GM10248 (cell line): Measurements from ENCODE around the gene CST6.

Experiments used
- CTCF ChIA-PET: fragments of 300-600 bp; sonication (Branson Sonifier 250); formaldehyde crosslinking; extraction: SDS; loops from one replicate; lab custom pipeline; 2021; ENCODE audit warnings: antibody characterized with exemption; lab: Yijun Ruan, JAX
- POLR2A ChIA-PET: fragments of 350-650 bp; sonication (Branson Sonifier 250); formaldehyde crosslinking; extraction: SDS; loops from one replicate; lab custom pipeline; 2020; ENCODE audit warnings: antibody characterized with exemption; lab: Yijun Ruan, JAX
- DNase-seq: peaks from one replicate; pipeline ENCODE4 v3.0.0; 2012; ENCODE audit errors: extremely low spot score
- TF ChIP-seq, protein P1 (sequence below): IDR thresholded peaks from 2 replicates; pipeline ENCODE4 v1.5.1; 2012; ENCODE audit warnings: mild to moderate bottlenecking, low read depth; ENCODE audit errors: extremely low read depth, missing control alignments, control extremely low read depth

Gene CST6

DNA sequence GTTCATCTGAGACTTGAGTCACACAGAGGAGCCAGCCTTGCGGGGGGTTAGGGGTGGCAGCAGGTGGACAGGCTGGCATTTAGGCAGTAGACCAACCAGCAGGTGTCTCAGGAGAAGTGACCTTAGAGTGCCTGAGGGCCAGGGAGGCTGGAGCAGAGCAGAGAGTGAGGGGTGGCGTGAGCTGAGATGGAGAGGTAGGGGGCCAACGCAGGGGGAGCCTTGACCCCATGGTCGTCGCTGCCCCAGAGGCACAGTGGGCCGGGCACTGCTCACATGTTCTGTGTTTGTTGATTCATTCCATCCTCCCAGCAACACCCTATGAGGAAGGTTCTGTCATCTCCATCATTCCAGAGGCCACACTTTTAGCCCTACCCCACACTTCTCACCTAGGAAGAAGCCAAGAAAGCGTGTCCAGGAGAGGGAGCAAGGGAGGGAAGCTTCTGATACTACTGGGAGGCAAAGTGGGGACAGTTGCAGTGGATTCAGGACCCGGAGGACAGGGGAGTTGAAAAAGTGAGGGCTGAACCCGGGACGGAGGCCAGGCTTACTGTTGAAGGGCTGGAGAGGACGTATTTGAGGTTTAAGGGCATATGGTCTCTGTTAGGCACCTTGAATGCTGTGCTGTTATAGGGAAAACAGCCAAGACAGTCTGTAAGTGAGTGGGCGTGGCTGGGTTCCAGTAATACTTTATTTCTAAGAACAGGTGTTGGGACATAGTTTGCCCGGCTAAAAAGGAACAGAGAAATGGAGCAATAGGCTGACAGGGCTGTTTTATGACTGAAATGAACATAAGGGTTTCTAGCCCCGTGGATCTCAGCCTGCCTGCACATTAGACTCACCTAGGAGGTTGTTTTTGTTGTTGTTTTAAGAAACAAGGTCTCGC, 43.0 kb upstream of the CST6 start:
- DNase-seq = no peak
- TF ChIP-seq, protein P1, sequence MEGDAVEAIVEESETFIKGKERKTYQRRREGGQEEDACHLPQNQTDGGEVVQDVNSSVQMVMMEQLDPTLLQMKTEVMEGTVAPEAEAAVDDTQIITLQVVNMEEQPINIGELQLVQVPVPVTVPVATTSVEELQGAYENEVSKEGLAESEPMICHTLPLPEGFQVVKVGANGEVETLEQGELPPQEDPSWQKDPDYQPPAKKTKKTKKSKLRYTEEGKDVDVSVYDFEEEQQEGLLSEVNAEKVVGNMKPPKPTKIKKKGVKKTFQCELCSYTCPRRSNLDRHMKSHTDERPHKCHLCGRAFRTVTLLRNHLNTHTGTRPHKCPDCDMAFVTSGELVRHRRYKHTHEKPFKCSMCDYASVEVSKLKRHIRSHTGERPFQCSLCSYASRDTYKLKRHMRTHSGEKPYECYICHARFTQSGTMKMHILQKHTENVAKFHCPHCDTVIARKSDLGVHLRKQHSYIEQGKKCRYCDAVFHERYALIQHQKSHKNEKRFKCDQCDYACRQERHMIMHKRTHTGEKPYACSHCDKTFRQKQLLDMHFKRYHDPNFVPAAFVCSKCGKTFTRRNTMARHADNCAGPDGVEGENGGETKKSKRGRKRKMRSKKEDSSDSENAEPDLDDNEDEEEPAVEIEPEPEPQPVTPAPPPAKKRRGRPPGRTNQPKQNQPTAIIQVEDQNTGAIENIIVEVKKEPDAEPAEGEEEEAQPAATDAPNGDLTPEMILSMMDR = no peak
- CTCF ChIA-PET = interaction anchor here (0.7 to 4.5 kb wide), 3 partner anchors 11 to 84 kb away, joined by 3 to 25 read pairs (median 4); no protein-coding TSS in a partner anchor
- POLR2A ChIA-PET = interaction anchor here (0.6 kb wide), 1 partner anchor 81 kb away, joined by 4 read pairs; the partner anchor contains the start of gene FIBP

DNA sequence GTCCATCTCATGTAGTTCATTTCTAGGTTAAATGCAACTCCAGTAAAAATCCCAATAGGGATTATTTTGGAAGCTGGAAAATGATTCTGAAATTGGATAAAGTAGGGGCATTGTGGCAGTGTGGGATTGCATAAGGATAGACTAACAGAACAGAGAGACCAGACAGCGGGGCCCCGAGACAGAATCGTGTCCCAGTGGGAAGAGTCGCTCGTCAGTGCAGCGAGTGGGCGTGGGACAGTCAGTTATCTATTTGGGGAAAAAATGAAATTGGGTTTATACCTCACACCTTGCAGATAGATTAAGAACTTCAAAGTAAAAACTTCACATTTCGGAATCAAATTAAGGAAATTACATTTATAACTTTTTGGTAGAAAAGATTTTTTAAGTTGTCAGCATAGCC, 39.7 kb upstream of the CST6 start:
- ChIA-PET CTCF (interaction anchor here (1.7 to 4.5 kb wide), 3 partner anchors 16 to 88 kb away, joined by 10 to 25 read pairs (median 14); partner anchors contain the start of gene FIBP), POLR2A (interaction anchor here (0.7 kb wide), 1 partner anchor 178 kb away, joined by 4 read pairs; no protein-coding TSS in a partner anchor)
- DNase-seq = no peak
- TF ChIP-seq, protein P1 = no peak

DNA sequence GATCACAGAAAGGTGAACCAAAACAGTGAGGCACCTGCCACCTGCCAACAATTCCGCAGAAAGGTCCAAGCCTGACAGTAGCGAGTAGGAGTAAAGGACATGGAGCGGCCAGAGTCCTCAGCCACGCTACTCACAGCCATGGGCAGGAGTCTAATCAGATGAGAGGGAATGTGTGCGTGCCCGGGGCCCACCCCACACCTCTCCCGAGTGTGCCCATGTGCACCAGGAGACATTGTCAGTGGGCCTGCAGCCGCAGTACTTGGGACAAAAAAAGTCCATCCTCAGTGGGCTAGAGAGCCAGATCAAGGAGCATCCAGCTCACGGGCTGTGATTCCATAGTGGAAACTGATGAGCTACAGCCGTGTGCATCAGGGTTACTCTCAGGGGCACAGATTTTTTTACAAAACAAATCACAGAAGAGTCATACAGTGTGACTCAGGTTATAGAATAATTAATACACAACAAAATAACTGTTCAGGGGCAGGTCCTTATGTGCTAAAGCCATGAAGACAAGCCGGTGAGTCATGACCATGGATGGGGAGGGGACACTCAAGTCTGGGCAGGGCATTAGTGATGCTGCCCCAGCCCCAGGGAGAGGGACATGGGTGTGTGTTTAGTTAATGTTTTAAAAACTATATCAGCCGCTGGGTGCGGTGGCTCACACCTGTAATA, 38.2 kb upstream of the CST6 start:
- no peak for DNase-seq
- TF ChIP-seq, protein P1 = no peak
- CTCF ChIA-PET = interaction anchor here (0.8 kb wide), 1 partner anchor 49 kb away, joined by 3 read pairs; no protein-coding TSS in a partner anchor
- POLR2A ChIA-PET = no interaction called here

DNA sequence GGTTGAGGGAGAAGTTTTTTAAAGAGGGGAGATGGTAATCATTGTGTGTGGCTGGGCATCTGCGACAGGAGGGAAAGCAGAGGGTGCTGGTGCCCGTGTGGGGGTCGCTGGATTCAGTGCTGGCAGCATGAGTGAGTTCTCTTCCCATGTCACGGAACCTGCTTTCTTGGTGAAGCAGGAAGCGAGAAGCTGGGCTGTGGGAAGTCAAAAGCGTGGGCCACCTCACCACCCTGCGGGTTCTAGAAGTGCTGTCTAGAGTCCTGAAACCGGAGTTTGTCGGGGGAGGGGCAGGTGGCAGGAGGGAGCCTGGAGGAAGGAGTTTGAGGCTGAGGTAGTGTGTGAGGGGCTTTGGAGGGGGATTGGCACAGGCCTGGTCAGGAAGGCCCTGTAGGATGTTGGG, 36.0 kb upstream of the CST6 start:
- ChIA-PET POLR2A (no interaction called here), CTCF (interaction anchor here (1.0 to 1.9 kb wide), 3 partner anchors 13 to 91 kb away, joined by 3 to 7 read pairs (median 5); partner anchors contain the start of gene CCDC85B)
- TF ChIP-seq, protein P1 = no peak
- DNase-seq = no peak

DNA sequence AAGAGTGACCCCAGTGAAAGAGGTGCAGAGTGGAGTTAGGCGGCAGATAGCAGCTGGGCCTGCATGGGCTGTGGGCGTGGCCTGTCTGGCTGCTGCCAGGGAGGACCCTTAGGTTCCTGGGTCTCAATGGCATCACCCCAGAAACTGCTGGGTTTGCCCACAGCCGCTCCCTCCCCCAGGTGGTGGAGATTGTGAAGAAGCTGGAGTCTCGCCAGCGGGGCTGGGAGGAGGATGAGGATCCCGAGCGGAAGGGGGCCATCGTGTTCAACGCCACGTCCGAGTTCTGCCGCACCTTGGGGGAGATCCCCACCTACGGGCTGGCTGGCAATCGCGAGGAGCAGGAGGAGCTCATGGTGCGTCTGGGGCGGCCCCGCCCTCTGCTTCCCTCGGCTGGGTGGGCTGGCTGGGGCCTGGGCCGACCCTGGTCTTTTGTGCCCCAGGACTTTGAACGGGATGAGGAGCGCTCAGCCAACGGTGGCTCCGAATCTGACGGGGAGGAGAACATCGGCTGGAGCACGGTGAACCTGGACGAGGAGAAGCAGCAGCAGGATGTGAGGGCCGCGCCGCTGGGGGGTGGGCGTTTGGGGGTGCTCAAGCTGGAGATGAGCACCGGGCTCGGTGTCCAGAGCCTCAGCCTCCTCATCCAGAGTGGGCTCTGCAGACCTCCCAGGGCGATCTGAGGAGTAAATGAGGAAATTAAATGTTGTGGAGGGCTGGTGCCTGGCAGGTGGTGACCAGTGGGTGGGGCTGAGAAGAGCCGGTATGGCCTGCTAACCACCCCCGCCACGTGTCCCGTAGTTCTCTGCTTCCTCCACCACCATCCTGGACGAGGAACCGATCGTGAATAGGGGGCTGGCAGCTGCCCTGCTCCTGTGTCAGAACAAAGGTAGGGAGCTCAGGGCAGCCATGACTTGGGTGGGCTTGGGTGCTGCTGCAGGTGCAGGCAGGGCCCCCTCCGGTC, 35.3 kb upstream of the CST6 start:
- POLR2A ChIA-PET = no interaction called here
- TF ChIP-seq, protein P1 = no peak
- DNase-seq = no peak
- CTCF ChIA-PET = interaction anchor here (1.0 to 1.9 kb wide), 5 partner anchors 12 to 92 kb away, joined by 3 to 7 read pairs (median 3); partner anchors contain the start of genes CCDC85B and FIBP
